SIG-M5 treated with dmso at 0.1 percent for 504 hours (cell line): ENCODE data around the gene CAMP.
"Not testable (repeated sequence)": the region's sequence is repeated elsewhere in the genome, so short reads cannot be mapped to it uniquely, and the experiment has no call there.

ENCODE experiments used
- DNase-seq: peaks from one replicate; lab custom pipeline; 2025; ENCODE audit not compliant: unreplicated experiment; lab: John Stamatoyannopoulos, UW

The CAMP gene

GRCh38 chr3:48222616-48223513 is at the start of gene CAMP:
Gene CAMP (plus strand): TSS chr3:48223495. CDS start chr3:48223512, 17 bp downstream.
- DNase-seq, result peak; percentile 97

- no peak for DNase-seq
Observed at GRCh38 chr3:48178072-48178471, 45.2 kb upstream of the CAMP start.

- no peak for DNase-seq
Observed at GRCh38 chr3:48180021-48180420, 43.3 kb upstream of the CAMP start.

GRCh38 chr3:48180531-48181253 is 42.6 kb upstream of the CAMP start:
- no peak for DNase-seq

- DNase-seq, result no peak
Observed at GRCh38 chr3:48184299-48184698, 39.0 kb upstream of the CAMP start.

GRCh38 chr3:48185129-48185528 is 38.2 kb upstream of the CAMP start:
- DNase-seq, result no peak

- peak; percentile 26 for DNase-seq
Observed at GRCh38 chr3:48186631-48187300, 36.5 kb upstream of the CAMP start.

GRCh38 chr3:48187301-48187578 is 36.1 kb upstream of the CAMP start:
- DNase-seq, result no peak

GRCh38 chr3:48187579-48188265 is 35.6 kb upstream of the CAMP start:
- peak; percentile 20 for DNase-seq

GRCh38 chr3:48188266-48189201 is 34.8 kb upstream of the CAMP start, which contains the start of gene CDC25A:
Gene CDC25A (minus strand): TSS chr3:48188417. CDS start chr3:48187947, 470 bp downstream.
- DNase-seq, result peak; percentile 100

GRCh38 chr3:48189321-48189720 is 34.0 kb upstream of the CAMP start:
- no peak for DNase-seq

GRCh38 chr3:48190911-48191310 is 32.4 kb upstream of the CAMP start:
- DNase-seq, result no peak

GRCh38 chr3:48194446-48195071 is 28.7 kb upstream of the CAMP start:
- DNase-seq, result peak; percentile 39

- DNase-seq, result no peak
Observed at GRCh38 chr3:48196611-48197010, 26.7 kb upstream of the CAMP start.

- no peak for DNase-seq
Observed at GRCh38 chr3:48199117-48199516, 24.2 kb upstream of the CAMP start.

GRCh38 chr3:48202632-48203031 is 20.7 kb upstream of the CAMP start:
- no peak for DNase-seq

- no peak for DNase-seq
Observed at GRCh38 chr3:48208076-48208475, 15.2 kb upstream of the CAMP start.

GRCh38 chr3:48209445-48209844 is 13.8 kb upstream of the CAMP start:
- DNase-seq, result no peak

- not testable (repeated sequence) for DNase-seq
Observed at GRCh38 chr3:48210534-48210933, 12.8 kb upstream of the CAMP start.

GRCh38 chr3:48211776-48212175 is 11.5 kb upstream of the CAMP start:
- DNase-seq, result not testable (repeated sequence)
